C4-2B (cell line): ENCODE data around the gene CHCHD6.

Experiments used
- H3K27ac ChIP-seq: fragments of 450-650 bp; 2 replicates; pipeline ENCODE4 v1.5.1; 2017
- CTCF ChIP-seq: fragments of 450-650 bp; conservative IDR thresholded peaks from 2 replicates; pipeline ENCODE4 v1.5.1; 2017; ENCODE audit warnings: mild to moderate bottlenecking
- ZFX ChIP-seq: fragments of 450-650 bp; IDR thresholded peaks from 2 replicates; pipeline ENCODE4 v1.6.1; 2017

Gene CHCHD6

GRCh38 chr3:126753191-126754160 lies 49.4 kb downstream of the CHCHD6 start:
- no peak overlapping the region for H3K27ac ChIP-seq
- TF ChIP-seq CTCF (no peak), ZFX (no peak)

- TF ChIP-seq ZFX, result no peak
- no peak for TF ChIP-seq CTCF
- H3K27ac ChIP-seq, result no peak overlapping the region
Measured at GRCh38 chr3:126755866-126756265, 51.8 kb downstream of the CHCHD6 start.

GRCh38 chr3:126758026-126758425 lies 54.0 kb downstream of the CHCHD6 start:
- H3K27ac ChIP-seq, result no peak overlapping the region
- TF ChIP-seq ZFX, result no peak
- TF ChIP-seq CTCF, result no peak

- no peak overlapping the region for H3K27ac ChIP-seq
- TF ChIP-seq ZFX, result no peak
- TF ChIP-seq CTCF, result no peak
Measured at GRCh38 chr3:126758882-126759281, 54.8 kb downstream of the CHCHD6 start.

- TF ChIP-seq CTCF, result no peak
- no peak for TF ChIP-seq ZFX
- H3K27ac ChIP-seq, result no peak overlapping the region
Measured at GRCh38 chr3:126760541-126760940, 56.5 kb downstream of the CHCHD6 start.

- H3K27ac ChIP-seq, result no peak overlapping the region
- no peak for TF ChIP-seq ZFX
- TF ChIP-seq CTCF, result no peak
Measured at GRCh38 chr3:126763035-126763434, 59.0 kb downstream of the CHCHD6 start.
